HG03108 (cell line): ENCODE measurements around the gene OR1J2.

Experiments used
- ATAC-seq: cut with Tn5 transposase; IDR thresholded peaks from one replicate; pipeline ENCODE4 v1.9.1; 2021; ENCODE audit warnings: moderate library complexity; ENCODE audit not compliant: unreplicated experiment

Gene OR1J2

GRCh38 chr9:122546196-122546595 lies 35.6 kb downstream of the OR1J2 start:
- ATAC-seq: no peak

DNA sequence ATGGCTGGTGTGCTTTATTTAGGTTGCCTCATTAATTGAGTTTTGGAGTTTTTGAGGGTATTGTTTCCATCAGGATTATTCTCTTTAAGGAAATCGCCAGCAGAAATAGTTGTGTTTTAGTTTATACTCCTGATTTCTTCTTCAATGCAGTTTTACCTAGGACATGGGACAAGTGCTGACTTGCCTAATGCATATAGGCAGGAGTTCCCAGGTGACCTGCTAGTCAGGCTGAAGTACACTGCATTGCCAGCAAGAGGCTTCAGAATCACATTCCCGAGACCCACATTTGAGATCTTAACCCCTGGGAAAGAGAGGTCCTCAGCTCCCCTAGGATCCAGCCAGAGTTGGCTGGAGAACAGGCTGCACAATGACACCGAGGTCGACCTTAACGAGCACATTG lies 40.8 kb downstream of the OR1J2 start:
- ATAC-seq: no peak

GRCh38 chr9:122552812-122553211 lies 42.2 kb downstream of the OR1J2 start, which contains the start of gene OR1N2:
Gene OR1N2 (plus strand): TSS chr9:122553112. CDS start chr9:122553212, 100 bp downstream.
- no peak for ATAC-seq
